NCI-H1092 (cell line): Measurements from ENCODE around the gene SLC34A2.

Experiments
- DNase-seq: peaks from one replicate; lab custom pipeline; 2025; lab: John Stamatoyannopoulos, UW

Gene SLC34A2

GRCh38 chr4:25727711-25728493, 72.3 kb downstream of the SLC34A2 start:
- no peak for DNase-seq
